NCI-H146 treated with DMSO at 0.1 percent for 48 hours (cell line): ENCODE measurements around the gene FAM81B.
A peak's percentile ranks its signal among the peaks of the same experiment; 100 is the strongest.
"Not testable (repeated sequence)": the region's sequence is repeated elsewhere in the genome, so short reads cannot be mapped to it uniquely, and the experiment has no call there.

Source experiments
- DNase-seq: peaks from one replicate; lab custom pipeline; 2025; ENCODE audit not compliant: unreplicated experiment; lab: John Stamatoyannopoulos, UW

Gene FAM81B, protein sequence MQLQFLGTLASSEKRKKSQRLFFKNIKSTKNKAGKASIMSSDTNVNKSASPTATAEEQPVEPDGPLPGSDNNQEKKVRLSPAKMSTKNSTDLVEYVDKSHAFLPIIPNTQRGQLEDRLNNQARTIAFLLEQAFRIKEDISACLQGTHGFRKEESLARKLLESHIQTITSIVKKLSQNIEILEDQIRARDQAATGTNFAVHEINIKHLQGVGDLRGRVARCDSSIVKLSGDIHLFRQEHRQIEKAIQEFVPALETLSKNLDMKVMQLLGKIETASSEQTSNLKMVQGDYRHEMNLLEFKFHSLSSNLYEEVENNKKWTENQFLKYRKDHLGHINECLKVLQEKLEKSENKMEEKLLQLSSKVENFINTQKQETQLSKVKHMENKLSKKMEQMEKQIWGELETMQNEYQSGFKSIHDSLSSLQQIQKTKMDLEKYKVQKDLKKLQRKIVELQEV

DNA sequence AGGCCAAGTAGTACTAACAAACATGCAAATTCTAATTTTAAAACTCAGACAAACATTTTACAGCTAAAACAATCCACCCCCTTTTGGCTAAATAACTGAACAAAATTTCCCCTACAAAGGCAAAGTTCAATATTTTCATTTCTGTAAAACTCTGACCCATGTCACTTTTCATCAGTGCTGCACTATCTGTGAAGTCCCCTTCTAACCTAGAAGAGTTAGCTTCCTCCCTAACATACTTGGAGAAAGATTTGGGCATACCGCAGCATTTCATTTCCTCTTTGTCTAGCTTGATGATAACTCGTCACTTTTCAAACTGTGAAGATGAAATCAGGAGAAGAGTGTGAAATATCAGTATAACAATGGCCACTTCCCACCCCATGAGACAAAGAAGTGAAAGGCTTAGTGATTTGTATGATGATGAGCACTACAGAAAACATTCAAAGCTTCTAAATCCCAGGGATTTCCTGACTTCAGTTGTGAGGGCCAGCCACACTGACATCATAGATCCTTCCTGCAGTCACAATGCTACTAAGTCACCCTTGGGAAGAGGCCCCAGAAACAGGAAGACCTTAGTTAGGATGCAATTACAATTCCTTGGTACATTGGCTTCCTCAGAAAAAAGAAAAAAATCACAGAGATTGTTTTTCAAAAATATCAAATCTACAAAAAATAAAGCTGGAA lies at the start of gene FAM81B:
Gene FAM81B (plus strand): TSS at position 555 of the 681 bp plus-strand sequence. CDS start 24 bp downstream, at position 579.
- DNase-seq, result no peak

DNA sequence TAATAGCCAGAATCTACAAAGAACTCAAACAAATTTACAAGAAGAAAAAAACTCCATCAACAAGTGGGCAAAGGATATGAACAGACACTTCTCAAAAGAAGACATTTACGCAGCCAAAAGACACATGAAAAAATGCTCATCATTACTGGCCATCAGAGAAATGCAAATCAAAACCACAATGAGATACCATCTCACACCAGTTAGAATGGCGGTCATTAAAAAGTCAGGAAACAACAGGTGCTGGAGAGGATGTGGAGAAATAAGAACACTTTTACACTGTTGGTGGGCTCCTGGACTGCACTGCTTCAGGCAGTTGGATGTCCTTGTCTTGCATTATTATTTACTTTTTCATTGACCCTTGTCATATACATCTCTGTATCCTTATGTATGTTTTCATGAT lies 49.7 kb upstream of the FAM81B start:
- DNase-seq, result not testable (repeated sequence)

DNA sequence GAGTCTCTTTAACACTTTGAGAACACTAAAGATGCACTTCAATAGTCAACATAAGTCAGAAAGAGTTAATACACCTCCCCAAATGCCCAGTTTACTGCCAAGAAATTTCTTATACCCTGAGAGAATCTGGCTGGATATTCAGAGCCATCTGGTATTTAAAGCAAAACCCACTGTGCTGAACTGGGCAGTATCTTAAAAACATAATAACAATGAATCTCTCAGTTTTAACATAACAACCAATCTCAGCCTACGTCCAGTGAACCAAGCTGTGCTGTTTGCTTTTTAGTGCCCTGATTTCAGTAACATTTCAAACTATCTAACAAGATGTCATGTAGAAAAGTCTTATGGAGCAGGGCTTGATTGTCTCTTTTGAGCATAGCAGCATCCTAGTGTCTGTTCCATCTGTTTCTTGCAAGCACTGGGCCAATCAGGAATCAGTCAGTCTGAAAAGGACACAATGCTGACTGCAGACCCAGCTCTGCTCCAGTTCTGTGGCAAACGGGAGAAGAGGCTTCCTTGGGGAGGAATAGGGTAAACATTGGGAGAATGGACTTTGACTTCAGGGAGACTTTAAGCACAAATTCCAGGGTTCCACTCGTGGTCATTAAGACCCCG lies 43.6 kb upstream of the FAM81B start:
- no peak for DNase-seq

DNA sequence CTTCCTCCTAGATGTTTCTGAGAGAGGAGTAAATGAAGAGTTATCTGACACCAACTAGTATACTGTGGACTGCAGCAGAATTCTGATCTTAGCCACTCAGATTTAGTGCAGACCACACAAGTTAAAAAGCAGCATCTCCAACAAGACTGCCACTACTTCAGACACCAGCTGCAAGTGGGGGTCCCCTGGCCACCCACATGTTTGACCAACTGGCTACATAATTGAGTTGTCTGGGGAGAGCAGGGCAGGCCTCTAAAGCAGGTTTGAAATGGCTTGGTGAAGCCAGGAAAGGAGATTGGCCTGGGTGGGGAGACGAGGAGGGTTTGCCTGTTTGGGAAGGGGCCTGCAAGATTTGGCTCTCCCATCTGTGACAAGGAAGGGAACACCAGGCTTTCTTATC lies 40.5 kb upstream of the FAM81B start:
- DNase-seq, result no peak

DNA sequence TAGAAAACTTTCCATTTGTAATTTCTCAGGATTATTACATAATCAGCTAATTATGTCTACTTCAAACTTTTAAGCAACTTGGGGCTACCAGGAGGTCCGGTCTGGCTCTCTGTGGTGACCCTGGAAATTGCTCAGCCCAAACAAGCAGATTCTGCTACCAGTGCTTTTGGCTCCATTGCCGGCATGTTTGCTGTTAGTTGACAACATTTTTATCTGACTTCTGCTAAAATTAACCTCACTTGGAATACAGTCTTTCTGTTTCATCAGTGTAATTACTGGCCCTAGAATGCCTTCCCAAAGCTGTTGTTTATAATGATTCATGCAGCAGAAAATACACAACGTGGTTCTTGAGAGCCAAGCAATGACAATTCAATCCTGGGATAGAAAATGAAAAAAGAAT lies 38.5 kb upstream of the FAM81B start:
- DNase-seq, result no peak

DNA sequence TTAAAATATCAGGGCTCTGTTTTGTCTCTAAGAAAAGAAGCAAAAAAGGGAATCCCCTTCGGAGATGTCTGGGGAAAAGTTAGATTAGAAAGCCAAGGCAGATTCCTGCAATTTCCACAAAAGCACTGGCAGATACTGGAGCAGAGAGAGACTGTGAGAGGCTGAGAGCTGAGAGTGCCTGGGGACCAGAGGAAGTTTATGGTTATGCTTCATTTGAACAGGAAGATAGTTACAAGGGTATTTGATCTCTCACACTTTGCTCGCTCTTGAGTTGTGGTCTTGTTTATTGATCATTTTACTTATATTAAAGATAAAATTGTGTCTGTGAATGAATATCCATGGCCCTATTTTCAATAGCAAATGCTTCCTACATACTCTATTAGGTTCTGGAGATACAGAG lies 32.8 kb upstream of the FAM81B start:
- no peak for DNase-seq

DNA sequence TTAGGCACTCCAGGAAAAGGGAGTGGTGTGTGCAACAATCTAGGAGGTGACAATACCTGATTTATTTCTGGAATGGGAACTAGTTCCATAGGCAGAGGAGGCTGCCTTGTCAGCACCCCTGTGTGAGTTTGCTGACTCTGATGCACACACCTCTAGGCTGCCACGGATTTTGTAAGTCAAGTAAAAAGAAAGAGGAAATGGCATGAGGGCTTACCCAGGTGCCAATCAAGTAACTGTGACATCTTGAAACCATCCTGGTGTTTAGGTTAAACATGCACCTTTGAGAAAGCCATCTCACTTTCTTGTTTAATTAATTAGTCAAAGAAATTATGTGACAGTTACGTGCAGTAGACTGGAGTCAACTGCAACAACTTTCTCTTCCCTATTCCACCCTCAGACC lies 32.3 kb upstream of the FAM81B start:
- no peak for DNase-seq

DNA sequence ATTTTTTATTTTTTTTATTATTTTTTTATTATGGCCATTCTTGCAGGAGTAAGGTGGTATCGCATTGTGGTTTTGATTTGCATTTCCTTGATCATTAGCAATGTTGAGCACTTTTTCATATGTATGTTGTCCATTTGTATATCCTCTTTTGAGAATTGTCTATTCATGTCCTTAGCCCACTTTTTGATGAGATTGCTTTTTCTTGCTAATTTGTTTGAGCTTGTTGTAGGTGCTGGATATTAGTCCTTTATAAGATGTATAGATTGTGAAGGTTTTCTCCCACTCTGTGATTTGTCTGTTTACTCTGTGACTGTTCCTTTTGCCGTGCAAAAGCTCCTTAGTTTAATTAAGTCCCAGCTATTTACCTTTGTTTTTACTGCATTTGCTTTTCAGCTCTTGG lies 30.5 kb upstream of the FAM81B start:
- not testable (repeated sequence) for DNase-seq

DNA sequence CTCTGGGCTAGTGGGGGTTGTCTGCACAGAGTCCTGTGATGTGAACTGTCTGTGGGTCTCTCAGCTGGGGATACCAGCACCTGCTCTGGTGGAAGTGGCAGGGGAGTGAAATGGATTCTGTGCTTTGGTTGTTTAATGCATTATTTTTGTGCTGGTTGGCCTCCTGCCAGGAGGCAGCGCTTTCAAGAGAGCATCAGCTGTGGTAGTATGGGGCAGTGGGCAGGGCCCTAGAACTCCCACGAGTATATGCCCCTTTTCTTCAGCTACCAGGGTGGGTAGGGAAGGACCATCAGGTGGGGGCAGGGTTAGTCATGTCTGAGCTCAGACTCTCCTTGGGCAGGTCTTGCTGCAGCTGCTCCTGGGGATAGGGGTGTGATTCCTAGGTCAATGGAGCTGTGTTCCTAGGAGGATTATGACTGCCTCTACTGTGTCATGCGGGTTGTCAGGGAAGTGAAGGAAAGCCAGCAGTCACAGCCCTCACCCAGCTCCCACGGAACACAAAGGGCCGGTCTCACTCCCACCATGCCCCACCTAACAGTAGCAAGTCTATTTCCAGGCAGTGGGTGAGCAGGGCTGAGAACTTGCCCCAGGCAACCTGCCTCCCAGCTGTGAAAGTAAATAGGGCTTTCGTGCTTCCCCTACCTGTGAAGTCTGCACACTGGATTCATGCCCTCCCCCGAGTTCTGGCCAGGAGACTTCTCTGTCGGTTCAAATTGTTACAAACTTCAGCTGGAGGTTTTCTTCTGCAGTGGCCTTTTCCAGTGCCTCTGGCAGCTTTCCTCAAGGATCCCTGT lies 25.7 kb upstream of the FAM81B start:
- DNase-seq, result peak; percentile 4

DNA sequence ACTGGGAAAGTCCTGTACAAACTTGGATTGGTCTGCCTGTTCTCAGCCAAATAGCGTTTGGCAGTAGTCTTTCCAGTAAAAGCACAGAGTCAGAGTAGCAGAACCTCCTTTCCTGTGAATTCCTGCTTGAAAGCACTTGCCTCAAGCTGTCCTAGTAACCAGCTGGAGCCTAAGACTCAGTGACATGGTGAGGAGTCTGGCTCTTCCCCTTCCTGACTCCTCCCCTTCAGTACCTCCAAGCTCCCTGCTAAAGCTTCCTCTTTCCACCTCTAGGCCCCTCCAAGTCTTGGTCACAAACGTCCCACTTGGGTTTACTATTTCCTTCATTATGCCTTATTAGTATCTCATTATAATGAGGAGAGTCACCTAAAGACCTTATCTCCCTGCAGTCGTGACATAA lies 21.4 kb upstream of the FAM81B start:
- DNase-seq, result no peak

DNA sequence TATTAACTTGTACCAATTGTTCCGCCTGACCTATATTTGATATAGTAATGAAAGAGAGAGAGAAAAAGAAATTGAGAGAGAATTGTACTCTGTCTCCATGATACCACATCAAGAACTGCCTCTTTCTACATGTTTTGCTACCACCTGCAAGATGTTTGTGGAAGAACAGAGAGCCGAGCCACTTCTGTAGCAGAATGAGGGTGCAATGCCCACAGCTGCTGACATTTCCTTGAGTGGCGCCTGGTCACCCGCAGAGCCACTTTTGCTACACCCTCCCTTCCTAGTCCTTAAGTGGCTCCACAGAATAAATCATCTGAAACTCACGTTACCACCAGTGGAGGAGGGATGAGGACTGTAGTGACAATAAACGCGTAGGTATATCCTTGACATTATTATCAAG lies 17.1 kb upstream of the FAM81B start:
- DNase-seq, result no peak

DNA sequence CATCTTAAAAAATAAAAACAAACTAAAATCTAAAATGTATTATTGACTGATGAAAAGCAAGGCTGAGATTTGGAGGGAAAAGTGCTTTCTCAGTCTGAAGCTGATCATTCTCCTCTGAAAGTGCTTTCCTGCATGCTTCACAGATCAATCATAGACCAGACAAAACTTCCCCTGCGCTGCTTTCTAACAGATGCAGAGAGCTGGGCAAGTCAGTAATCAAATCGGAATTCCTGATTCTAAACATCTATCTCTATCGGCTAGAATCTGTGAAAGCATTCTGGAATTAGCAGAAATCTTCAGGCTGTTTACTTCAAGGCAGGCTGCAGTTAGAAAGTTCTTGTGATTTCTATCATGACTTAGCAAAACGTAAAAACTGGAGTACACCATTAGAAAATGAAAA lies 15.6 kb upstream of the FAM81B start:
- no peak for DNase-seq

DNA sequence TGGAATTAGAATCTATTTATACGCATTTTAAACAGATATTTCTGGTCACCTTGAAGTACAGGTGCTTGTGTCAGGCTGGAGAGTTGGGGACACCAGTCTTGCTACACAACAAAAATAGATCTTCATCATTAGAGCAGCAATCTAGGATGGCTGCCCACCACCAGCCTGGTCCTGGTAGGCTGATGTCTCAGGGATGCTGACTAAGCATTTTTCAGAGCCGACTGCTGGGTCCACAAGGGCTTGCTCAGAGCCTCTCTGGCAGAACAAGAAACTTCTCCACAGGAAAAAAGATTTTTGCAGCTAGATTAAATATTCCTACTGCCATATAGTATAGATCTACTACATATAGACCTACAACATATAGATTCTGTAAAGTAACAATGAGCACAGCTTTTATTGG lies 12.0 kb upstream of the FAM81B start:
- DNase-seq, result no peak

DNA sequence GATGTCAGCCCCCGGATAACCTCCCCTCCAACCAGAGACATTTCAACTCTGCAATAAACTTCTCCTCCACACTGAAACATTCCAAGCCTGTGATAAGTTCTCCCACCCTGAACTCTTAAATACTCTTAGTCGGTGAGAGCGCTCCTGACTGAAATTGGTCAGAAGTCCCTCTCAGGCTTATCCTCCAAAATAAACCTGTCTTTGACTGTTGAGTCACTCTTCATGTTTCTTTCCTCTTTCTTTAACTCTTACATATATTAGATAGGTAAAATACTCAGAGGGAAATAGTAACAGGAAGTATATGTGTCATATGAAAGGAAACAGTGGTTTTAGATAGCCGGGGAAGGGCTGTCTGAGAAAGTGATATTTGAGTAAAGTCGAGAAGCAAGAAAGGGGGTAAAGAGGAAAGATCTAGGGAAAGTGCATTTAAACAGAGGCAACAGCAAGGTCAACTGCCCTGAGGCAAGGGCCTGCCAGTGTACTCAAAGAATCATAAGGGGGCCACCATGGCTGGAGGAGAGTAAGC lies 11.0 kb upstream of the FAM81B start:
- DNase-seq, result no peak

DNA sequence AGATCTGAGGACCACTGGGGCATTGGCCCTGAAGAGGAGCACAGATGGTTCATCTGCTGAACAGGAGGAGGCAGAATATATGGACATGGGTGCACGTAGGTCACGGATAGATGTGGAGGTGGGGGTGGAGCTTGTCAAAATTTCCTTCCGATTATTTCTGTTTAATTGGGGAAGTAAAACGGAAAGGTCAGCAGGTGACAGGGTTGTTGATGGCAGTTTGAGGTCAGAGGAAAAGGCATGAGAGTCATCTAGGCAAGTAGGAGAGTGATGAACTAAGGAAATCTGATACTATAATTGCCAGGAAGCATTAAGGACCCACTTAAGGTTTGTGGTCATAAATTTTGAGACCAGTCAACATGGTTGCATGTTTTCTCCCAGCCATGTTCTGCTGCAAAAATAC lies 8.4 kb upstream of the FAM81B start:
- DNase-seq, result peak; percentile 7

DNA sequence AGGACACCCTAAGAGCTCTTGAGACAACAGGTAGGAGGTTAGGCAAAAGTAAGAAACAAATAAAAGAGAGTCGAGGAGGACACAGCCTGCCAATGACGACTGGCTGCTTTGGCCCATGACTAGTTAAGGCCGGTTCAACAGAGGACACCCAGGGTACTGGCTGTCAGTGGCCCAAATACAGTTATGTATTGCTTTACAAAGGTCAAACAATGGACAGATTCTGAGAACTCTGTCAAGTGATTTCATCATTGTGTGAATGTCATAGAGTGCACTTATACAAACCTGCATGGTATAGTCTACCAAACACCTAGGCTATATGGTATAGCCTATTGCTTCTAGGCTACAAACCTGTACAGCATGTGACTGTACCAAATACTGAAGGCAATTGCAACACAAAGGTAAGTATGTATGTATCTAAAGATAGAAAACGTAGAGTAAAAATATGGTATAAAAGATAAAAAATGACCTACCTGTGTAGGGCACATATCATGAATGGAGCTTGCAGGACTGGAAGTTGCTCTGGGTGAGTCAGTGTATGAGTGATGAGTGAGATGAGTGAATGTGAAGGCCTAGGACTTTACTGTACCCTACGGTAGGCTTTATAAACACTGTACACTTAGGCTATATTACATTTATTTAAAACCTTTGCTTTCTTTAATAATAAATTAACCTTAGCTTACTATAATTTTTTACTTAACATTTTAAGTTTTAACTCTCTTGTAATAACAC lies 6.5 kb upstream of the FAM81B start:
- no peak for DNase-seq

DNA sequence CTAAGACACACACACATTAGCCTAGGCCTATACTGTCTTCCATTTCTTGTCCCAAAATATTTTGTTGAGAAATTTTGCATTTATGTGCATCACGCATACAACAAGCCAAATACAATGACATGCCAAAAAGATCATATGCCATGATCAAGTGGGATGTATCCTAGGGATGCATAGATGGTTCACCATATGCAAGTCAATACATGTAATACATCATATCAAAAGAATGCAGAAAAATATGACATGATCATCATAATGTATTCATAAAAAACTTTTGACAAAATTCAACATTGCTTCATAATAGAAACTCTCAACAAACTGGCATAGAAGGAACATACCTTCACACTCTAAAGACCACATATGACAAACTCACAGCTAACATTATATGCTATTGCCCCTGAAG lies 5.8 kb upstream of the FAM81B start:
- DNase-seq, result no peak

DNA sequence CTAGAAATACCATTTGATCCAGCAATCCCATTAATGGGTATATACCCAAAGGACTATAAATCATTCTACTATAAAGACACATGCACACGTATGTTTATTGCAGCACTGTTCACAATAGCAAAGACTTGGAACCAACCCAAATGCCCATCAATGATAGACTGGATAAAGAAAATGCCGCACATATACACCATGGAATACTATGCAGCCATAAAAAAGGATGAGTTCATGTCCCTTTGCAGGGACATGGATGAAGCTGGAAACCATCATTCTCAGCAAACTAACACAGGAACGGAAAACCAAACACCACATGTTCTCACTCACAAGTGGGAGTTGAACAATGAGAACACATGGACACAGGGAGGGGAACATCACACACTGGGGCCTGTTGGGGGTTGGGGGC lies 799 bp downstream of the FAM81B start:
- not testable (repeated sequence) for DNase-seq

DNA sequence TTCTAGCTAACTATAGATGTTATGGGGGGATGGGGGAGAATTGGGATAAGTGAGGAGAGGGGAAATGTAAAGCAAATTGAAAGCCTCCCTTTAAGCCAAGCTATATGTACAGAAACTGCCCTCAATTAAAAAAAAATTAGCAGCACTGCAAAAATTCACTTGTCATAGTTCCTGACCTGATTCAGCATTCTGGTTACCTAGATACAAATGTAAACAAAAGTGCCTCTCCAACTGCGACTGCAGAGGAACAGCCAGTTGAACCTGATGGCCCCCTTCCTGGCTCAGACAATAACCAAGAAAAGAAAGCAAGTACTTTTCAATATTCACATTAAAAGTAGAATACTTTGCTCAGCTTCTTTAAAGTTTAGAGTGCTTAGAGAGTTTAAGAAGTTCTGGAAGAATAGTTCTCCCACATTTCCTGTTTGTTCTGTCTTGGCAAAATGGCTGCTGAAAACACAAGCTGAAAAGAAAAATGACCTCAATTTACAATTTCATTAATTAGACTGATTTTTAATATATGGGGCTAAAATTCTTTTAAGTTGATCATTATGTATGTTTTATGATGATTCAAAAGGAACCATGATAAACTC lies 1.5 kb downstream of the FAM81B start:
- peak; percentile 20 for DNase-seq

DNA sequence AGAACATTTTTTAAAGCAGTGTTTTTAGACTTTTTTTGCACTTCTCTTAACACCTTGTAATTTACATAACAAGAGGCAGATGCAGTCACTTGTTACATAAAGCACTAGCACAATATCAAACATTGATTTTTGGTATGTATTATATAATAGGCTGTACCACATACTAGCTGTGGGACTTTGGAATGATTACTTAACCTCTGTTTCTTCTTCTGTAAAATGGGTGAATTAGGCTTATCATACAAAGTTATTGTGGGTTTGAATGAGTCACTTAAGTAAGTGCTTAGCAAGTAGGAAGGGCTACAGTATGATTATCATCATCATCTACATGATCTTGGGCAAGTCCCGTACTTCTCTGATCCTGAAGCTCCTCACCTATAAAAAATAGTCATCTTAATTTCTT lies 2.1 kb downstream of the FAM81B start:
- DNase-seq, result no peak
